Trophoblast cell (in vitro differentiated cells and primary cell): ENCODE results near the gene ADCK2.
A peak's percentile ranks its signal among the peaks of the same experiment; 100 is the strongest.

Source experiments
- DNase-seq, 2 donors: peaks; one replicate each; pipeline ENCODE4 v3.0.0-alpha.2; 2016
- H2AFZ ChIP-seq: 2 replicates; pipeline ENCODE4 v1.6.1; 2013; ENCODE audit warnings: low read length, moderate library complexity, mild to moderate bottlenecking; ENCODE audit not compliant: insufficient read depth, poor library complexity
- H2AK5ac ChIP-seq: 2 replicates; pipeline ENCODE4 v1.6.1; 2013; ENCODE audit warnings: mild to moderate bottlenecking, low read length
- H2BK120ac ChIP-seq: 2 replicates; pipeline ENCODE4 v1.6.1; 2013; ENCODE audit warnings: low read length, mild to moderate bottlenecking, moderate library complexity; ENCODE audit not compliant: insufficient read depth, poor library complexity
- H2BK12ac ChIP-seq: 2 replicates; pipeline ENCODE4 v1.6.1; 2013; ENCODE audit warnings: mild to moderate bottlenecking, low read length, moderate library complexity
- H2BK5ac ChIP-seq: 2 replicates; pipeline ENCODE4 v1.6.1; 2013; ENCODE audit warnings: low read length, low read depth, moderate library complexity, mild to moderate bottlenecking; ENCODE audit not compliant: poor library complexity
- H3K14ac ChIP-seq: 2 replicates; pipeline ENCODE4 v1.6.1; 2013; ENCODE audit warnings: mild to moderate bottlenecking, low read length
- H3K18ac ChIP-seq: 2 replicates; pipeline ENCODE4 v1.6.1; 2013; ENCODE audit warnings: mild to moderate bottlenecking, low read length
- H3K23ac ChIP-seq: 2 replicates; pipeline ENCODE4 v1.6.1; 2013; ENCODE audit warnings: low read length
- H3K27ac ChIP-seq: 2 replicates; pipeline ENCODE4 v1.5.1; 2013; ENCODE audit warnings: low read depth, mild to moderate bottlenecking, inconsistent platforms, low read length, moderate library complexity
- H3K27me3 ChIP-seq: 2 replicates; pipeline ENCODE4 v1.6.1; 2013; ENCODE audit warnings: inconsistent platforms, mild to moderate bottlenecking, low read length, moderate library complexity; ENCODE audit not compliant: insufficient read depth
- H3K36me3 ChIP-seq, 2 experiments: 1 replicate in 1 of 2; 2 replicates in 1 of 2; pipeline ENCODE4 v1.6.1; 2013; ENCODE audit warnings: low read length in 2 of 2, mild to moderate bottlenecking in 2 of 2, moderate library complexity in 1 of 2; ENCODE audit not compliant: insufficient read depth in 2 of 2, control insufficient read depth in 1 of 2
- H3K4ac ChIP-seq: 2 replicates; pipeline ENCODE4 v1.6.1; 2013; ENCODE audit warnings: low read depth, mild to moderate bottlenecking, low read length, moderate library complexity
- H3K4me1 ChIP-seq, 2 experiments: 1 replicate in 1 of 2; 2 replicates in 1 of 2; pipeline ENCODE4 v1.6.1; 2013; ENCODE audit warnings: low read length in 2 of 2, mild to moderate bottlenecking in 2 of 2, moderate library complexity in 1 of 2; ENCODE audit not compliant: insufficient read depth in 2 of 2, control insufficient read depth in 1 of 2
- H3K4me2 ChIP-seq: 2 replicates; pipeline ENCODE4 v1.6.1; 2013; ENCODE audit warnings: inconsistent platforms, mild to moderate bottlenecking, low read length, moderate library complexity
- H3K4me3 ChIP-seq: 2 replicates; pipeline ENCODE4 v1.5.1; 2013; ENCODE audit warnings: mild to moderate bottlenecking, low read depth, low read length, inconsistent platforms
- H3K79me1 ChIP-seq: one replicate; pipeline ENCODE4 v1.6.1; 2013; ENCODE audit warnings: low read length
- H3K79me2 ChIP-seq: 2 replicates; pipeline ENCODE4 v1.6.1; 2013; ENCODE audit warnings: low read length, mild to moderate bottlenecking; ENCODE audit not compliant: control insufficient read depth, insufficient read depth, poor library complexity
- H3K9ac ChIP-seq: 2 replicates; pipeline ENCODE4 v1.6.1; 2013; ENCODE audit warnings: mild to moderate bottlenecking, low read length
- H3K9me3 ChIP-seq: 2 replicates; pipeline ENCODE4 v1.6.1; 2013; ENCODE audit warnings: low read depth, mild to moderate bottlenecking, control low read depth, inconsistent platforms, low read length; ENCODE audit not compliant: insufficient read depth
- H4K12ac ChIP-seq: 2 replicates; pipeline ENCODE4 v1.6.1; 2013; ENCODE audit warnings: low read depth, mild to moderate bottlenecking, low read length, moderate library complexity
- H4K8ac ChIP-seq: 2 replicates; pipeline ENCODE4 v1.6.1; 2013; ENCODE audit warnings: low read depth, mild to moderate bottlenecking, low read length, moderate library complexity
- H4K91ac ChIP-seq: one replicate; pipeline ENCODE4 v1.6.1; 2013; ENCODE audit warnings: low read depth, mild to moderate bottlenecking, low read length, moderate library complexity
- WGBS: extraction: QIAGEN DNeasy Blood & Tissue Kit; methylation state at CpG from one replicate; pipeline ENCODE4 v1.1.7; 2013; ENCODE audit warnings: missing lambda C conversion rate; ENCODE audit not compliant: insufficient read length, insufficient coverage; ENCODE audit errors: extremely low coverage; 5-methylcytosine and 5-hydroxymethylcytosine counted together

Gene ADCK2

GRCh38 chr7:140635816-140636215 is 36.9 kb upstream of the ADCK2 start:
- Histone ChIP-seq H3K4me3 (no peak overlapping the region), H4K91ac (no peak overlapping the region), H4K12ac (no peak overlapping the region), H4K8ac (no peak overlapping the region), H3K9ac (no peak overlapping the region), H2BK120ac (no peak overlapping the region), H3K4me1 (peaks cover 18 to 22% of the 10 kb centered on the region in 2 experiments), H3K9me3 (peaks cover 3% of the 10 kb centered on the region), H2AFZ (no peak overlapping the region), H3K79me2 (peaks cover 5% of the 10 kb centered on the region), H2BK12ac (peak overlapping the region; percentile 17), H3K36me3 (peaks cover 0 to 1% of the 10 kb centered on the region in 2 experiments), H3K4ac (peak overlapping the region; percentile 27), H2BK5ac (no peak overlapping the region), H3K27me3 (no peaks in the 10 kb centered on the region), H3K18ac (peak overlapping the region; percentile 34), H2AK5ac (peak overlapping the region; percentile 20), H3K23ac (no peak overlapping the region), H3K79me1 (peaks cover 11% of the 10 kb centered on the region), H3K14ac (no peak overlapping the region), H3K4me2 (no peak overlapping the region), H3K27ac (no peak overlapping the region)
- no peak for DNase-seq
- WGBS = no CpG with 5 or more reads among the region's 5 CpGs

DNA sequence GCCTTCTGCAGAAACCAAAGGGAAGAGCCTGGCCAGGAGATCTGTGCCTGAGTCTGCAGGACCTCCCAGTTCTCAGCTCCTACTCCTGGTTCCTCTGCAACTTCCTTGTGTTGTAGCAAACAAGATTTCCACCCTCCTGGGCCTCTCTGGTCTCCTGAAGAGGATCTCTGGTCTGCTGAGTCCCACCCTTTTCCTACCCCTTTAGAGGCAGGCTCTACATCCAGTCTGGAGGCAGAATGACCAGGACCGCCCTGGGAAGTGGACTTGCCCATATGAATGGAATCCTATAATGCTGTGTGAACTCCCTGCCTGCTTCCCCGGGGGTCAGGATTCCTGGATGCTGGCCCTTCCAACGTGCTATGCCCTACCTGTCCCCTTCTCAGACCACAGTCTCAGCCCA is 35.3 kb upstream of the ADCK2 start:
- peaks cover 14% of the 10 kb centered on the region for H3K79me1 ChIP-seq
- no peak for DNase-seq
- H3K4me1 ChIP-seq = peaks cover 26 to 31% of the 10 kb centered on the region in 2 experiments

DNA sequence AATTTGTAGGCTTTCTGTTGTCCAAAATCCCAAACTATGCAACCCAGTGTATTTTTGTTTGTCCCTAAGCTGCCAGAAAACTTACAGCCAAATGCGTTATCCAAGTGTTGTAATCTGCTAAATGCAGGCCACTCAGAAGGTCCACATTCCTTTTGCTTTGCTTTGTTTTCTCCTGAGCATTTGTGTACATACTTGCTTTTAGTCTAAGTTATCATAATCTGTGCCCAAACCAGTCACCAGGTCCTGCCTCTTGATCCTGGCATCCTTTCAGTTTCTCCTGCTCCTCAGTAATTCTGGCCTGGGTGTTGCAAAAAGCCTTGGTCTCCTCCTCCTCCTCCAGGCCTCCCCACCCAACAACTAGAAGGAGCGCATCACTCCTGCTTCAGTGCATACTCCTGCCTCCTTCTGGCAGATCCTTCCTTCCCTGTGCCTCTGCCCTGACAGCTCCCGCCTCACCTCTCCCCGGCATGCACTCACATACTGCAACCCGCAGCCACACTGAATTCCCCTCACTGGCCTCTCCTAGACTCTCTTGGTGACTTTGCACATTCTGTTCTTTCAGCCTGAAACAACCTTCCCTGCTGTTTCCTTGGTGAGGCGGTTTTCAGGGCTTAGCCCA is 34.5 kb upstream of the ADCK2 start:
- Histone ChIP-seq H2BK120ac (no peak overlapping the region), H4K91ac (peak overlapping the region; percentile 17), H3K79me2 (peaks cover 5% of the 10 kb centered on the region), H3K4me1 (peaks cover 26 to 31% of the 10 kb centered on the region in 2 experiments), H2AFZ (no peak overlapping the region), H4K12ac (no peak overlapping the region), H3K4me2 (no peak overlapping the region), H3K27ac (no peak overlapping the region), H3K27me3 (no peaks in the 10 kb centered on the region), H3K79me1 (peaks cover 14% of the 10 kb centered on the region), H2BK5ac (no peak overlapping the region), H3K9me3 (peaks cover 3% of the 10 kb centered on the region), H3K36me3 (peaks cover 0 to 1% of the 10 kb centered on the region in 2 experiments), H3K14ac (no peak overlapping the region), H3K9ac (no peak overlapping the region), H3K4me3 (no peak overlapping the region), H2AK5ac (no peak overlapping the region), H3K4ac (no peak overlapping the region), H3K23ac (no peak overlapping the region), H3K18ac (no peak overlapping the region), H4K8ac (no peak overlapping the region), H2BK12ac (no peak overlapping the region)
- WGBS = no CpG with 5 or more reads among the region's 6 CpGs
- DNase-seq = peak; percentile 90 to 93

More for the DNA sequence above, 35.3 kb upstream of the ADCK2 start:
- no peak overlapping the region for H2AFZ ChIP-seq
- H3K79me2 ChIP-seq = peaks cover 5% of the 10 kb centered on the region
- WGBS = no CpG with 5 or more reads among the region's 3 CpGs
- peak overlapping the region; percentile 49 for H3K23ac ChIP-seq
- H4K91ac ChIP-seq = no peak overlapping the region
- H3K9me3 ChIP-seq = peaks cover 3% of the 10 kb centered on the region
- H3K36me3 ChIP-seq = peaks cover 0 to 1% of the 10 kb centered on the region in 2 experiments
- no peak overlapping the region for H3K27ac ChIP-seq
- H3K4me3 ChIP-seq = no peak overlapping the region
- H4K12ac ChIP-seq = no peak overlapping the region
- no peak overlapping the region for H2BK12ac ChIP-seq
- H3K4ac ChIP-seq = no peak overlapping the region
- peak overlapping the region; percentile 1 for H3K18ac ChIP-seq
- no peak overlapping the region for H2AK5ac ChIP-seq
- no peak overlapping the region for H2BK5ac ChIP-seq
- no peak overlapping the region for H3K9ac ChIP-seq
- H3K4me2 ChIP-seq = no peak overlapping the region
- H3K27me3 ChIP-seq = no peaks in the 10 kb centered on the region
- no peak overlapping the region for H3K14ac ChIP-seq
- no peak overlapping the region for H4K8ac ChIP-seq
- no peak overlapping the region for H2BK120ac ChIP-seq

DNA sequence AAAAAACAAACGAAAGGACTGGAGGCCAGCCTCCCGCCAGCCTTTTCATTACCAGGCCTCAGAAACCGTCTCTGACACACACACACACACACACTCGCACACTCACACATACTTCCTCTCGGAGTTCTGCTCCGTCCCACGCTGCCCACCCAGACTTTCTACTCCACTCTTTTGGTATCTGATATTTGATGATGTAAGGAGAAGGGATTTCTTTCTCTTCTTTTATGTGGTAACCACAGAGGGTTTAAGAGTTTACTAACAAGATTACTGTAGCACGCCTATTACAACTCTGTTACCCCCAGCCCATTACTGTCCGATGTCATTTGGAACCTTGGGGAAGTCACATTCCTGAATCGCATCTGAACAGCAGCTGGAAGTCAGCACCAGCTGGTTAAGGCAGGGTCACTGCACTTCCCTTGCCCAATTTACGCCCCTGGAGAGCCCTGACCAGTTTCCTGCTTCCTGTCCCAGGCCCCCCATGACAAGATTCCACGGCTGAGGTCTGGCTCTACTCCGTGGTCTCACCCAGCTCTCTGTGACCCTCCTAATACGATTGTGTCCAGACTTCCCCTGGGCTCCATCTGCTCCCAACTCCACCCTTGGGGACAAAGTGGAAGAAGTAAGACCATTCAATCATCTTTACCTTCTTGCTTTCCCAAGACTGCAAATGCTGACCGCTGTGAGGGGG is 33.2 kb upstream of the ADCK2 start:
- H3K4me1 ChIP-seq = peaks cover 26 to 31% of the 10 kb centered on the region in 2 experiments
- H3K4ac ChIP-seq = peak overlapping the region; percentile 88
- peak overlapping the region; percentile 82 for H3K14ac ChIP-seq
- WGBS = 100% methylated on average over 4 of the region's 15 CpGs
- H3K4me3 ChIP-seq = peak overlapping the region; percentile 82
- peaks cover 3% of the 10 kb centered on the region for H3K9me3 ChIP-seq
- H4K8ac ChIP-seq = peak overlapping the region; percentile 40
- peaks cover 0 to 1% of the 10 kb centered on the region in 2 experiments for H3K36me3 ChIP-seq
- no peaks in the 10 kb centered on the region for H3K27me3 ChIP-seq
- H4K12ac ChIP-seq = peak overlapping the region; percentile 89
- peak; percentile 47 to 67 for DNase-seq
- peak overlapping the region; percentile 60 for H2AK5ac ChIP-seq
- H2BK12ac ChIP-seq = peak overlapping the region; percentile 33
- no peak overlapping the region for H2BK5ac ChIP-seq
- H4K91ac ChIP-seq = peak overlapping the region; percentile 95
- H3K27ac ChIP-seq = no peak overlapping the region
- H2AFZ ChIP-seq = peak overlapping the region; percentile 77
- H3K79me1 ChIP-seq = peaks cover 14% of the 10 kb centered on the region
- H3K9ac ChIP-seq = peak overlapping the region; percentile 34
- peak overlapping the region; percentile 84 for H3K4me2 ChIP-seq
- H3K79me2 ChIP-seq = peaks cover 5% of the 10 kb centered on the region
- peak overlapping the region; percentile 77 for H3K18ac ChIP-seq
- peak overlapping the region; percentile 48 for H2BK120ac ChIP-seq
- no peak overlapping the region for H3K23ac ChIP-seq
